A673 (cell line): ENCODE measurements around the gene LMF1.

ENCODE experiments used
- EZH2 ChIP-seq: fragments of 200-600 bp; sonication (generic); IDR thresholded peaks from 2 replicates; pipeline ENCODE4 v1.6.1; 2017; ENCODE audit warnings: borderline replicate concordance, low read depth, mild to moderate bottlenecking, mixed read lengths, antibody characterized with exemption, low read length; ENCODE audit not compliant: poor library complexity, severe bottlenecking
- TF ChIP-seq, protein P1 (sequence below): fragments of 300-800, 200-600 bp; sonication (generic); conservative IDR thresholded peaks from 2 replicates; pipeline ENCODE4 v1.5.1; 2017; ENCODE audit warnings: low read depth, mild to moderate bottlenecking, antibody characterized with exemption, low read length, moderate library complexity, mixed read lengths

DNA sequence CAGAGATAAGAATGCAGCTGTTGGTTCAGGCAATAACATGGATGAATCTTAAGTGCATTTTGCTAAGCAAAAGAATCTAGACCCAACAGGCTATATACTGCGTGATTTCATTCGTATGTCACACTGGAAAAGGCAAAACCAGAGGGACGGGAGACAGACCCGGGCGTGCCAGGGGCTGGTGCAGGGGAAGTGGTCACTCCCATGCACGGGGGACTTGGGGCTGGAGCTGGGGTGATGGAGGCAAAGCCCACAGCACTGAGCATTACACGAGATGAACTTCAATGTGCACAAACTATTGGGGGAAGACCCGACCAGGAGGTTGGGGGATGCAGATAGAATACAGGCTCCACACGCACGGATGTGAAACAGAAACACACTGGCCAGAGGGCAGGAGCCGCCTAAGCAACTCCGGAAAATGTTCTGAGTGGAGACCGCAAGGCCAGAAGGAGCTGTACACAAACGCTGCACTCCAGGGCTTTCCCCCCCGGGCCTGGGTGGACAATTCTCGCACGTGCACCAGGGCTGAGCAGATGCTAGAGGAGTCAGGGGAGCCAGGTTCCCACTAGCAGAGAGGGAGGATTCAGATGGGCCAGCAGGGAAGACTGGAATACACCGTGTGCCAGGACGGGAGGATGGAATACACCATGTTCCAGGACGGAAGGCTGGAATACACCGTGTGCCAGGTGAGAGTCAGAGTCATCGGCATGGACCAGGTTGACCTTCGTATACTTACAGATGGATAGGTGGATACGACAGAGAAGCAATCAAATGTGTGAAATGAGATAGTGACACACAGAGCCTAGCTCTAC, 11.3 kb downstream of the LMF1 start:
- TF ChIP-seq, protein P1, sequence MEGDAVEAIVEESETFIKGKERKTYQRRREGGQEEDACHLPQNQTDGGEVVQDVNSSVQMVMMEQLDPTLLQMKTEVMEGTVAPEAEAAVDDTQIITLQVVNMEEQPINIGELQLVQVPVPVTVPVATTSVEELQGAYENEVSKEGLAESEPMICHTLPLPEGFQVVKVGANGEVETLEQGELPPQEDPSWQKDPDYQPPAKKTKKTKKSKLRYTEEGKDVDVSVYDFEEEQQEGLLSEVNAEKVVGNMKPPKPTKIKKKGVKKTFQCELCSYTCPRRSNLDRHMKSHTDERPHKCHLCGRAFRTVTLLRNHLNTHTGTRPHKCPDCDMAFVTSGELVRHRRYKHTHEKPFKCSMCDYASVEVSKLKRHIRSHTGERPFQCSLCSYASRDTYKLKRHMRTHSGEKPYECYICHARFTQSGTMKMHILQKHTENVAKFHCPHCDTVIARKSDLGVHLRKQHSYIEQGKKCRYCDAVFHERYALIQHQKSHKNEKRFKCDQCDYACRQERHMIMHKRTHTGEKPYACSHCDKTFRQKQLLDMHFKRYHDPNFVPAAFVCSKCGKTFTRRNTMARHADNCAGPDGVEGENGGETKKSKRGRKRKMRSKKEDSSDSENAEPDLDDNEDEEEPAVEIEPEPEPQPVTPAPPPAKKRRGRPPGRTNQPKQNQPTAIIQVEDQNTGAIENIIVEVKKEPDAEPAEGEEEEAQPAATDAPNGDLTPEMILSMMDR, result no peak
- no peak for TF ChIP-seq EZH2
